ENCODE measurements around the gene GNG12.
"Not testable (repeated sequence)": the region's sequence is repeated elsewhere in the genome, so short reads cannot be mapped to it uniquely, and the experiment has no call there.

The GNG12 gene

DNA sequence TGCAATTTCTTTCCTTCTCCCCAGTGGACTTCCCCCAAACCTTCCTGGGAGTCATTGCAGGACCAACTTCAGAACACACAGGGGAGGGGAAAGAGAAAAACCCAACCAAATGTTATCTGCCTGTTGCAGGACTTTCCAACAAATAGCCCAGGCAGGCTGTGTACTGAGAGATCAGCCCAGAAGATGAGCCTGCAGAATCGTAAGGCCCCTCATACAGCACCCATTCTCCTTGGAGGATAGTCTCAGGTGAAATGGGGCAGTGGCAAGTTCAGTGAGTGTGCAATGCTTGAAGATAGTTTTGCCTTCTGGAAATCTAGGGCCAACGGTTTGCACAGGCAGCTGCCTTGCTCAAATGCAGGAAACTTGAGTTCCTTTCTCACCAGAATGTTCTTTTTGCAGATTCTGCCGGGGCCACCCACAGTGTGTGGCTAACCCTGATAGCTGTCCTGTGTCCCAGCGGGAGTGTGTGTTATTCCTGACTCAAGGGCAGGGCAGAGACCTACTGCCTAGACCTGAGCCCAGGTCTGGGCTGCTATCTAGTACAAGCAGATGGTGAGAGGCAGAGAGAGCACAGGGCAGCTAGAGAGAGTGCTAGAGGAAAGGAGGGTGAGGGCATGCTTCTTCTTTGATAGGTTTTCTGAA is 99.5 kb downstream of the GNG12 start:
- DNase-seq (ENCODE audit: low read depth in 2 of 2), result no peak

GRCh38 chr1:67732750-67733151 is 100.5 kb downstream of the GNG12 start:
- no peak for DNase-seq (ENCODE audit: low read depth in 2 of 2)

DNA sequence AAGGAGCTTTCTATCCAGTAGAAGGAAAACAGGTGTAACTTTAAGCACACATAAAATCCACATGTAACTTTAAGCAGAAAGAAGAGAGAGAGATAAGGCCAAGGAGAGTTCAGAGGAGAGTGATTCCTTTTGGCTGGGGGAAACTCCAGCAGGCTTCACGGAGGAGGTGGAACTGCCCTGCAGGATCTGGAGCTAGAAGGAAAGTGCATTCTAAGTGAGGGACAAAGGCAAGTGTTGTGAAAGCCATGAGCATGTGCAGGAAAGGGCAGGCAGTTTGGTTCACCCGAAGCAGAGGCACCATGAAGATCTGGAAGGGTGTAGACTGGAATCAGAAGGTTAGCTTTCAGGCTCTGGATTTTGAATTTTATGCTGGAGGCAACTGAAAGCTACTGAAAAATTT is 101.9 kb downstream of the GNG12 start:
- no peak for DNase-seq (ENCODE audit: low read depth in 2 of 2)

- DNase-seq (ENCODE audit: low read depth in 2 of 2), result not testable (repeated sequence)
Observed at GRCh38 chr1:67730312-67730711, 103.0 kb downstream of the GNG12 start.

GRCh38 chr1:67729872-67730271 is 103.4 kb downstream of the GNG12 start:
- no peak for DNase-seq (ENCODE audit: low read depth in 2 of 2)

- no peak for DNase-seq (ENCODE audit: low read depth in 2 of 2)
Observed at GRCh38 chr1:67726224-67726623, 107.0 kb downstream of the GNG12 start.

DNA sequence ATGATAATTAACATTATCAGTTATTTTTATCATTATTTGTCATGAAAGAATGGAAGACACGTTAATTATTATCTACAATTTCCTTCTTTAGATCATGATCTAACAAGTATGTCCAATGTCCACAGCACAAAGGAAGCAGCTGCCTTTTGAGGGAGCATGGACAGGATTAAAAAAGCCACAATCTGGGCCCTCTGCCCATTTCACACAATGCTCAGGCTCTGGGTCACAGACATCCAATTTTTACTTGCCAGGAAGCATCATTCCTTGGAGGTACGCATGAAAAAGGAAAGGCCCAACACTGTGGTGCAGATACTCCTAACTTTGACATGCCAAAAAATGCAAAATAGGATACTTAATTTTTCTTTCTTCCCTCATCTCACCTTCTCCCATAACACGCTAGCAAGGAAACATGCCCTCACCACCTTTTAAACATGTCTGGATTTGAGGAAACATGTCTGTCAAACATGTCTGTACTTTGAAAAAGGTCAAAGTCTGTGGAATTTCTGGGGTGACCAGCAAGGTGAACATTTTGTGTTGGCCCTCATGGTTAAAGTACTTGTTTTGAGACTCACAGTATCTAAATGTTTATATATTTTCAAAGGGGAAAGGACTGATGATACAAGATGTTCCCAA is 108.2 kb downstream of the GNG12 start:
- DNase-seq (ENCODE audit: low read depth in 2 of 2), result no peak

DNA sequence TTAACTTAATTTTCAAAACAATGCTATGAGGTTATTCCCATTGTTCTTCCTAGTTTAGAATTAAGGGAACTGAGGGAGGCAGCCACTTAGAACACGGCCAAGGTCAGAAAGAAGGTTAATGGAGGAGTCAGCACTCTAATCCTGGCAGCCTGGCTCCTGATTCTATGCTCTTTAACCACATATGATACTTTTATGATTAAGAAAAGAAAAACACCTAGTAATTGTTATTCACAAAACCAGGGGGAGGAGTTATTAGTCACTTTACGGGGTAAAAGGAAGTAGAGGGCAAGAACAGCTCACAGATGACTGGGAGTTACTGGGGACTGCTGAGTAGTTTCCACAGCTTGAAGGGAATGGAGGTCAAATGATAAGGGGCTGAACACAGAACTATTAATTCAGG is 109.6 kb downstream of the GNG12 start:
- no peak for DNase-seq (ENCODE audit: low read depth in 2 of 2)

GRCh38 chr1:67723126-67723525 is 110.1 kb downstream of the GNG12 start:
- no peak for DNase-seq (ENCODE audit: low read depth in 2 of 2)

- DNase-seq (ENCODE audit: low read depth in 2 of 2), result no peak
Observed at GRCh38 chr1:67722292-67722944, 110.8 kb downstream of the GNG12 start.

DNA sequence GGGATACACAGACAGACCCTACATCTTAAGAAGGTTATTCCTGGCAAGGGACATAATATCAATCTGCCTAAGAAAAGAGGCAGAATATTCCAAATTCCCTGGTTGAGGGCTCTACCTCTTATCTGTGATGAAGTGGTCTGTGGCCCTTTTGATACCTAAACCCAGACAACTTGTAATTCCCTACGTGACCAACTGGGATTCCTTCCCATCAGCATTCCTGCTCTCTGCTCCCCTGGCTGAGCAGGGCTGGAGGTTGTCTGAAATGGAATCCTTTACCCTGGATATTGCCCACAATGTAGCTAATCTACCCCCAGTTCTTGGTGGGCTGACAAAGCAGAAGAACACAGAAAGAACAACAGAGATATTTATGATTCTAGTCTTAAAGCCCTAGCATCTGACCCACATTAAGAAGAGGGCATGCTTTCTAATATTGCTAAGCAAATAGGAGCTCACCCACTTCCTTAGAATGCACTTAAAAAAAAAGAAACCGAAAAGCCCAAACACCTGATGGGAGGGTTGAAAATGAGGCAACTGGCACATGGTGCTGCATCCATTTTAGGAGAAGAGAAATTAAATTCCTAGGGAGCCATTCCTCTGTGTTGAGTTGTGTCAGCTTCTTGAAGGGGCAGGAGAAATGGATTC is 111.5 kb downstream of the GNG12 start:
- no peak for DNase-seq (ENCODE audit: low read depth in 2 of 2)

GRCh38 chr1:67721112-67721511 is 112.2 kb downstream of the GNG12 start:
- no peak for DNase-seq (ENCODE audit: low read depth in 2 of 2)

DNA sequence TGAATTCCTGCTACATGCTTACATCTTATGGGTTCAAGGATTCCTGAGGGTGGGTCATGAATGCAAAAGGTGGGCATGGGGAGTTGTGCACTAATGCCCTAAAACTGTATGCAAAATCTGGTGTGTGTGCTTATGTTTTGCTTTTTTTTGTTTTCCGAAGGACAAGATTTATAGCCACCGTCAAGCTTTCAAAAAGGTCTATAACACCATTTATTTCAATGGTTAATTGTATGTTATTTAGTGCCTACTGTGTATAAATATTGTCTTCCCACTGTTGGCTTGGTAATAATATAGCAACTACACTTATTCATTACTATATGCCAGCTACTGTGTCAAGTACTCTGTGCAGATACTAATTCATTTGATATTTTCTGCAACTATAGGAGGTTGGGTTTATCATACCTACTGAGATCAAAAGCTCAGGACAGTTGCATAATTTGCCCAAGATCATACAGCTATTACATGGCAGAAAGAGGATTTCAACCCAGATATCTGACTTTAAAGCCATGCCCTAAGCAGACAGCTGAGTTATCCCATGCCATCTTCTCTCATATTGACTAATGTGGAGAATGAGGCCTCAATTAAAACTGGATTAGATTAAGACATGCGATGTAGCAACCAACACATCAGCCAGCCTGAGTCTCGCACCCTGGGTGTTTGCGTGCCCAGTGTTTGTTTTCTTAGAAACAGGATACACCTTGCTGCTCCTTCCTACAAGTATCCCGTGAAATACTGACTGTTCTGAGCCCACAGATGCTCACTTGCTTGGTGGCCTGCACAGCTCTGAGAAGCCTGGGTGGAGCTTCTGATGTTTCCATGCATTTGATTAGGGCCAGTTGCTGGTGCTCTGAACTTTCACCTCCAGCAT is 113.7 kb downstream of the GNG12 start:
- DNase-seq (ENCODE audit: low read depth in 2 of 2), result no peak

- no peak for DNase-seq (ENCODE audit: low read depth in 2 of 2)
Observed at GRCh38 chr1:67717876-67718275, 115.4 kb downstream of the GNG12 start.

GRCh38 chr1:67716800-67717199 is 116.5 kb downstream of the GNG12 start:
- no peak for DNase-seq (ENCODE audit: low read depth in 2 of 2)

DNA sequence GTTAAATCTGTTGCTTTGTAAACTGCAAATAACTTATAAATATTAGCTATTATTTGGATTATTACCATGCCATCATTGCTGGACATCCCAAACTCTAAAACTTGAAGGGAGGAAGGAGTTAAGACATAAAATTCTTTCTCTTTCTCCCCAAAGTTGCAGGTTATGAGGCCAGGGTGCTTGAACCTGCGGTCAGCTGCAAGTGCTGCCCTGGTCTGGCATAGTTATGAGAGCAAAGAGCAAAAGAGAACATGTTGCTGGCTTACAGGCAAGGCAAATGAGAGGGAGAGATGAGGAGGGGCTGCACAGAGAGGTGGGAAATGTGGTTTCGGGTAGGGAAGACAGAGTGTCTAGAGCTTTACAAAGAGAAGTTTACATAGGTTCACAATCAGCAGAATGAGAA is 117.4 kb downstream of the GNG12 start:
- no peak for DNase-seq (ENCODE audit: low read depth in 2 of 2)

DNA sequence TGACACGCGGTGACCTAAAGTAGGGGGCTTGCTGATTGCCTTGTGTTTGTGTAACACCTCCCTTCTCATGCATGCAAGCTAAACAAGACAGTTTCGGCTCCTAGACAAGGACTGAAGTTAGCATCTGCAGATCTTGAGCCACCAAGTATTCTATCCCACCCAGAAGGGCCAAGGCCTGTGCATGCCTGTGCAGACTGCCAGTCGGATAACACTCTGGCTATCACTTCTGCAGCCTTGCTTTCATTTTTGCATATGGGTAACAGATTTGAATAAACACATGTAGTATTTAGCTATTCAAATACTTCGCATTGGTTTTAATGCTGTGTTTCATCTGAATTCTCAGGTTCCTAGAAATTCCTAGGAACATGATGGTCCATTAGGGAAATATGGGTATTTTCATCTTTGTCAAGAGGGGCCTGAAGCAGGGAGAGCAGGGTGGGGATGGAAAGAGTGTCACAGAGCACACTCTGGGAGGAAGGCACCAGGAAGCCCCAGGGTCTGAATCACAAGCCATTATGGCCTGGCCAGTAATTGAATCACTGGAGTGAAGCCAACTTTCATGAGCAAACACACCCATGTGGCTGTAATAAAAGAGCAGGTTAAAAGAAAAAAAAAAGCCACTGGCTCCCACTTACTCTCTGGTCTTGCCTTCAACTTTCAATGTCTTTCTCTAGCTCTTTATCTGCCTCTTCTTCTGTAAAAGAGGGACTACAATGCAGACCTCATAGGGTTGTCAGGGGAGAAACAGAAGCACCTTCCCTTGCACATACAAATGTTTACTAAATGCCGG is 120.0 kb downstream of the GNG12 start:
- DNase-seq (ENCODE audit: low read depth in 2 of 2), result no peak

DNA sequence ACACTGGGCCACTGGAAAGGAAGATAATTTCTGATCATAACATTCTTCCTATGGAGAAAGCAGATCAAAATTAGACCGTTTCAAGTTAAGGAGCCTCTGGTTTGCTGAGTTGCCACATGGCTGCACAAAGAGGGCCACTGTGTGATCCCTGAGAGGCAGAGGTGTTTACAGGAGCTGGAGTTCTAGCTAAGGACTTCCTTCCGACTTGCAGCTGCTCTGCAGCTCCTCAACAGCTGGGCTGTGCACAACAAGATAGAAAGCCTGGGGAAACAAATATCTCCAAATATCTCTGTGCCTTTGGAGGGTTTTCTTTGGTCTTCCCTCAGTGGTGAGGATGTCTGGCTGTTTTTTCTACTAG is 121.4 kb downstream of the GNG12 start:
- DNase-seq (ENCODE audit: low read depth in 2 of 2), result no peak

DNA sequence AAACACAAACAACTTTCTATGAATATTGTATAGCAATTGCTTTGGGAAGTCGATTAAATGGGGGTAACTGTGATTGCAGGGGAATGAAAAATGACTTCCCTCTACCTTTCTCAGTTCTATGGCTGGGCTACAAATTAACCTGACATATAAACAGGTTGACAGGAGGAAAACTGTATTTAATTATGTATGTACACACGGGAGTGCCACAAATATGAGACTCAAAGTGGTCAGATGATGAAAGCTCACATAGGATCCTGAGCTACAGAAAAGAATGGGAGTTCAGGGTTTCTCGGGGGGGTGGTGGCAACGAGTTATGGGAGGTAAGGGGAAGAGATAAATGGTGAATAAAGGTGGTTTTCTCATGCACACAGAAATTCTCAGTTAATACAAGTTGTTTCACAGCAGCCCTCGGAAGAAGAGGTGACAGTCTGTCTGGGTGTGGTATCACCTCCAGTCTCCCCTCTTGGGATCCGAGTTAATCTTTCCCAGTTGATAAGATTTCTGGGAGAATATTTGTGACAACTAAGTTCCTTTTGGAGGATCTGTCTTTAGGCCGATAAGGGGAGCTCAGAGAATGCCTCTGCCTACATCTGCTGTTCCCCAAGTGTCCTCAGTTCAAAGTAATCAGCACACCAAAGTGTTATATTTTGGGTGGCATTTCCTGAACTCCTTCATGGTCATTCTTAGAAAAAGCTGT is 122.0 kb downstream of the GNG12 start:
- no peak for DNase-seq (ENCODE audit: low read depth in 2 of 2)

DNA sequence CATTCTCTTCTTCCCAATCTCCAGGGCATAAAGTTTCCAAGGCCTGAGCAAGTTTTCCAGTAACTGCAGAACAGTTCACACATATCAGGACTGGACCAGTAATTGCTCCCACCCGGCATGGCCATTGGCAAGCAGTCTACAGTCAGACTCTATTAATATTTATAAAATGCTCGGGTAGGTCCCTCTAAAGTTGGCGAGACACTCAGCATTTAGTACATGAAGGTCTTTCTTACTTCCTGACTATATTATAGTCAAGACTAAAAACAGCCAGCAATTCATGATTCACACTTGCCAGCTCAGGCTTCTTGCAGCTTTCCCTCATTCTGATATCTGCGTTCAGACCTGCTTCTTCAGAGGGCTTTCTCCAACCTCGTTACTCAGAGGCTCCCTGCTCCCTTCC is 122.8 kb downstream of the GNG12 start:
- no peak for DNase-seq (ENCODE audit: low read depth in 2 of 2)

DNA sequence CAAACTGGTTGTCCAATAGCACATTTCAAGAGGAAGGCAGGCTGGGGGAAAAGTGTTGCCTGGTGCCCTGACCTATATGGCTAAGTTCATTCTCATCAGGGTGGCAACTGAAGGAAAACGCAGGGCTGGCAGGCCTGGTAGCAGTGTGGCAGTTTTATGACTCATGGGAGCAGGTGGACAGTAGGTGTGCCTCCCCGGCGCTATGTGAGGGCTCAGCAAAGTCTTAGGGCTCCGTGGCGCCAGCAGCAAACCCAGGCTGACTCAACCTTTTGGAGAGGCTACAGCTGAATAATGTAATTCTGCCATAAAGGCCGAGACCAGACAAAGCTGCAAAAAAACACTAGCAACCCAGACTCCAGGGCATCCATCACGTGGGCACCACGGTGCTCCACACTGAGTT is 124.7 kb downstream of the GNG12 start:
- DNase-seq (ENCODE audit: low read depth in 2 of 2), result no peak

Measured in stimulated activated CD4-positive, alpha-beta T cell treated with anti-CD3 and anti-CD28 coated beads, Interleukin-12 subunit alpha, Interleukin-12 subunit beta, amount 100 ng/mL, for 24 hours (primary cell).